HCT116 (cell line): ENCODE results near the gene C16orf95. TPM values are rescaled to one million over a fixed set of nuclear protein-coding genes. Genes with fewer than 3 reads are reported as not detected.

Source experiments
- ATAC-seq: fragments of 200-7000 bp; cut with Tn5 transposase; 2 replicates; pipeline ENCODE4 v1.9.1; 2020; ENCODE audit warnings: mild to moderate bottlenecking, moderate library complexity
- BruUV-seq: library from RNA; stranded (reverse); fragments of 400-500 nt; replicated peaks from 2 replicates; lab custom pipeline; 2021; lab: Mats Ljungman, UMichigan
- CTCF ChIA-PET: fragments of 300-600 bp; sonication (Branson Sonifier 250); formaldehyde crosslinking; loops from one replicate; lab custom pipeline; 2021; ENCODE audit warnings: antibody characterized with exemption; lab: Charles Lee
- POLR2A ChIA-PET: fragments of 300-600, 350-600 bp; sonication (Branson Sonifier 250); formaldehyde crosslinking; loops from one replicate; lab custom pipeline; 2021; ENCODE audit warnings: antibody characterized with exemption; lab: Charles Lee
- RAD21 ChIA-PET, 2 experiments: fragments of 300-600 bp; sonication (Branson Sonifier 250); formaldehyde crosslinking; loops; one replicate each; lab custom pipeline; 2023; ENCODE audit warnings: low total read pairs in 2 of 2; ENCODE audit not compliant: uncharacterized antibody in 2 of 2, unreplicated experiment in 2 of 2, low non-redundant PET in 1 of 2; lab: Charles Lee
- DNase-seq: peaks from one replicate; pipeline ENCODE4 v3.0.0-alpha.2; 2010; ENCODE audit warnings: low read depth, low spot score
- H2AFZ ChIP-seq: fragments of 200-600 bp; shearing (Covaris generic), sonication (generic); 2 replicates; pipeline ENCODE4 v1.6.1; 2017; ENCODE audit warnings: low read depth, mixed run types, mixed read lengths, antibody characterized with exemption, low read length; ENCODE audit not compliant: poor library complexity, severe bottlenecking
- H3K27ac ChIP-seq: 2 replicates; pipeline ENCODE4 v1.5.1; 2012; ENCODE audit warnings: low read depth, low read length
- H3K27me3 ChIP-seq: fragments of 200-600 bp; sonication (generic); 2 replicates; pipeline ENCODE4 v1.6.1; 2016; ENCODE audit warnings: mixed run types, low read length, mixed read lengths; ENCODE audit not compliant: insufficient read depth
- H3K36me3 ChIP-seq, 2 experiments: fragments of 200-500 bp in 1 of 2; fragments of 200-600 bp in 1 of 2; sonication (Bioruptor generic) in 1 of 2; sonication (generic) in 1 of 2; 2 replicates each; pipeline versions ENCODE4 v1.5.1 to v1.6.1; 2014 to 2016; ENCODE audit warnings: low read length in 2 of 2, inconsistent platforms in 1 of 2, mixed read lengths in 1 of 2, mixed run types in 1 of 2; ENCODE audit not compliant: insufficient read depth in 2 of 2, control insufficient read depth in 1 of 2
- H3K4me1 ChIP-seq, 2 experiments: fragments of 200-600 bp in 1 of 2; sonication (generic) in 1 of 2; 2 replicates each; pipeline versions ENCODE4 v1.5.1 to v1.6.1; 2012 to 2017; ENCODE audit warnings: low read length in 2 of 2, inconsistent platforms in 1 of 2, mild to moderate bottlenecking in 1 of 2, mixed read lengths in 1 of 2, mixed run types in 1 of 2, moderate library complexity in 1 of 2; ENCODE audit not compliant: insufficient read depth in 2 of 2, control insufficient read depth in 1 of 2
- H3K4me2 ChIP-seq: fragments of 200-600 bp; sonication (generic); 2 replicates; pipeline ENCODE4 v1.6.1; 2017; ENCODE audit warnings: mixed run types, low read length, mixed read lengths
- H3K4me3 ChIP-seq, 2 experiments: fragments of 200-600 bp in 1 of 2; sonication (generic) in 1 of 2; replicated peaks in 1 of 2; 2 replicates each; pipeline ENCODE4 v1.5.1; 2011 to 2016; ENCODE audit warnings: low read length in 2 of 2, control low read depth in 1 of 2, low read depth in 1 of 2, mild to moderate bottlenecking in 1 of 2, mixed read lengths in 1 of 2, mixed run types in 1 of 2
- H3K79me2 ChIP-seq: fragments of 200-600 bp; sonication (generic); 2 replicates; pipeline ENCODE4 v1.6.1; 2017; ENCODE audit warnings: mild to moderate bottlenecking, mixed run types, low read length, moderate library complexity, mixed read lengths; ENCODE audit not compliant: insufficient read depth
- H3K9ac ChIP-seq: fragments of 200-600 bp; sonication (generic); 2 replicates; pipeline ENCODE4 v1.6.1; 2016; ENCODE audit warnings: low read length, mixed read lengths
- H3K9me2 ChIP-seq: fragments of 200-600 bp; sonication (generic), shearing (Covaris generic); 2 replicates; pipeline ENCODE4 v1.6.1; 2017; ENCODE audit warnings: mixed run types, mild to moderate bottlenecking, moderate library complexity; ENCODE audit not compliant: insufficient read depth
- H3K9me3 ChIP-seq, 2 experiments: fragments of 200-500 bp in 1 of 2; fragments of 200-600 bp in 1 of 2; sonication (Bioruptor generic) in 1 of 2; sonication (generic) in 1 of 2; 2 replicates each; pipeline ENCODE4 v1.6.1; 2014 to 2017; ENCODE audit warnings: low read length in 2 of 2, mixed read lengths in 2 of 2, inconsistent platforms in 1 of 2, low read depth in 1 of 2, mild to moderate bottlenecking in 1 of 2, mixed run types in 1 of 2, moderate library complexity in 1 of 2; ENCODE audit not compliant: control insufficient read depth in 1 of 2, insufficient read depth in 1 of 2
- H4K20me1 ChIP-seq: fragments of 200-600 bp; sonication (generic), shearing (Covaris generic); 2 replicates; pipeline ENCODE4 v1.6.1; 2017; ENCODE audit warnings: mixed run types, mild to moderate bottlenecking, moderate library complexity; ENCODE audit not compliant: insufficient read depth
- CBX3 ChIP-seq: IDR thresholded peaks from 2 replicates; pipeline ENCODE4 v1.6.1; 2012; ENCODE audit warnings: low read depth
- EGR1 ChIP-seq: IDR thresholded peaks from 2 replicates; pipeline ENCODE4 v1.6.1; 2012; ENCODE audit warnings: low read depth
- FOSL1 ChIP-seq: IDR thresholded peaks from 2 replicates; pipeline ENCODE4 v1.6.1; 2012; ENCODE audit warnings: low read depth
- JUND ChIP-seq: IDR thresholded peaks from 2 replicates; pipeline ENCODE4 v1.6.1; 2012
- POLR2A ChIP-seq: IDR thresholded peaks from 2 replicates; pipeline ENCODE4 v1.7.0; 2011; ENCODE audit warnings: borderline replicate concordance; ENCODE audit not compliant: insufficient read depth, insufficient read length; ENCODE audit errors: extremely low read depth
- SIN3A ChIP-seq: IDR thresholded peaks from 2 replicates; pipeline ENCODE4 v1.6.1; 2012; ENCODE audit warnings: low read depth
- YY1 ChIP-seq: IDR thresholded peaks from 2 replicates; pipeline ENCODE4 v1.6.1; 2011; ENCODE audit warnings: low read length, low read depth, moderate library complexity, mild to moderate bottlenecking; ENCODE audit not compliant: insufficient replicate concordance; ENCODE audit errors: extremely low read depth
- intact Hi-C: fragments of 100-400 bp; cut with micrococcal nuclease; formaldehyde crosslinking; loops from 2 replicates; pipeline ENCODE4 v1.10.0; 2022
- total RNA-seq: library from RNA; stranded (reverse); gene quantifications from one replicate; pipeline ENCODE4 v1.2.1, GENCODE V29; 2021; ENCODE audit not compliant: unreplicated experiment
- TF ChIP-seq, protein P1 (sequence below): IDR thresholded peaks from 2 replicates; pipeline ENCODE4 v1.6.1; 2012; ENCODE audit warnings: low read depth

C16orf95 gene
- total RNA-seq, 1 experiment from 2014 or later, result 12.2 TPM

DNA sequence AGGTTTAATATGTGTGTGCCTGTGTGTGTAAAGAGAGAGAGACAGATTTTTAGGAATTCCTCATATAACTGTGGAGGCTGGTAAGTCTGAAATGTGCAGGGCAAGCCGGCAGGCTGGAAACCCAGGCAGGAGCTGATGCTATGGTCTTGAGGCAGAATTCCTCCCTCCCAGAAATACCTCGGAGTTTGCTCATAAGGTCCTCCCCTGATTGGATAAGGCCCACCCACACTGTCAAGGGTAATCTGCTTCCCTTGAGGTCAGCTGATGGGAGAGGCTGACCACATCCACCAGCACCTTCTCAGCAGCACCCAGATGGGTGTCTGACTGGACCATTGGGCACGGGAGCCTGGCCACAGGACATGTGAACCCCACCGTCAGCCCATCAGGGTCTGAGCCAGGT is 42.4 kb downstream of the C16orf95 start:
- Histone ChIP-seq H3K4me1 (peaks cover 0 to 8% of the 10 kb centered on the region in 2 experiments; a peak in 1 of 4 replicates), H3K4me3 (no peak overlapping the region), H2AFZ (no peak overlapping the region), H3K36me3 (no peaks in the 10 kb centered on the region), H3K9me2 (no peaks in the 10 kb centered on the region), H3K79me2 (no peaks in the 10 kb centered on the region), H3K9me3 (no peaks in the 10 kb centered on the region), H3K4me2 (no peak overlapping the region), H3K27me3 (no peaks in the 10 kb centered on the region), H3K27ac (no peak overlapping the region), H3K9ac (no peak overlapping the region), H4K20me1 (no peaks in the 10 kb centered on the region)
- intact Hi-C loops, result loop anchor here (5.0 kb wide), 2 partner anchors 212 to 442 kb away; no protein-coding TSS in a partner anchor
- RAD21 ChIA-PET, result no interaction called here
- CTCF ChIA-PET, result no interaction called here
- BruUV-seq, result no TSS peak
- DNase-seq, result no peak
- POLR2A ChIA-PET, result no interaction called here
- no peak for TF ChIP-seq FOSL1
- TF ChIP-seq JUND, result no peak
- no peak for TF ChIP-seq SIN3A
- no peak for TF ChIP-seq EGR1
- TF ChIP-seq YY1, result no peak
- TF ChIP-seq, protein P1, sequence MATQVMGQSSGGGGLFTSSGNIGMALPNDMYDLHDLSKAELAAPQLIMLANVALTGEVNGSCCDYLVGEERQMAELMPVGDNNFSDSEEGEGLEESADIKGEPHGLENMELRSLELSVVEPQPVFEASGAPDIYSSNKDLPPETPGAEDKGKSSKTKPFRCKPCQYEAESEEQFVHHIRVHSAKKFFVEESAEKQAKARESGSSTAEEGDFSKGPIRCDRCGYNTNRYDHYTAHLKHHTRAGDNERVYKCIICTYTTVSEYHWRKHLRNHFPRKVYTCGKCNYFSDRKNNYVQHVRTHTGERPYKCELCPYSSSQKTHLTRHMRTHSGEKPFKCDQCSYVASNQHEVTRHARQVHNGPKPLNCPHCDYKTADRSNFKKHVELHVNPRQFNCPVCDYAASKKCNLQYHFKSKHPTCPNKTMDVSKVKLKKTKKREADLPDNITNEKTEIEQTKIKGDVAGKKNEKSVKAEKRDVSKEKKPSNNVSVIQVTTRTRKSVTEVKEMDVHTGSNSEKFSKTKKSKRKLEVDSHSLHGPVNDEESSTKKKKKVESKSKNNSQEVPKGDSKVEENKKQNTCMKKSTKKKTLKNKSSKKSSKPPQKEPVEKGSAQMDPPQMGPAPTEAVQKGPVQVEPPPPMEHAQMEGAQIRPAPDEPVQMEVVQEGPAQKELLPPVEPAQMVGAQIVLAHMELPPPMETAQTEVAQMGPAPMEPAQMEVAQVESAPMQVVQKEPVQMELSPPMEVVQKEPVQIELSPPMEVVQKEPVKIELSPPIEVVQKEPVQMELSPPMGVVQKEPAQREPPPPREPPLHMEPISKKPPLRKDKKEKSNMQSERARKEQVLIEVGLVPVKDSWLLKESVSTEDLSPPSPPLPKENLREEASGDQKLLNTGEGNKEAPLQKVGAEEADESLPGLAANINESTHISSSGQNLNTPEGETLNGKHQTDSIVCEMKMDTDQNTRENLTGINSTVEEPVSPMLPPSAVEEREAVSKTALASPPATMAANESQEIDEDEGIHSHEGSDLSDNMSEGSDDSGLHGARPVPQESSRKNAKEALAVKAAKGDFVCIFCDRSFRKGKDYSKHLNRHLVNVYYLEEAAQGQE, result no peak
- no peak for ATAC-seq

DNA sequence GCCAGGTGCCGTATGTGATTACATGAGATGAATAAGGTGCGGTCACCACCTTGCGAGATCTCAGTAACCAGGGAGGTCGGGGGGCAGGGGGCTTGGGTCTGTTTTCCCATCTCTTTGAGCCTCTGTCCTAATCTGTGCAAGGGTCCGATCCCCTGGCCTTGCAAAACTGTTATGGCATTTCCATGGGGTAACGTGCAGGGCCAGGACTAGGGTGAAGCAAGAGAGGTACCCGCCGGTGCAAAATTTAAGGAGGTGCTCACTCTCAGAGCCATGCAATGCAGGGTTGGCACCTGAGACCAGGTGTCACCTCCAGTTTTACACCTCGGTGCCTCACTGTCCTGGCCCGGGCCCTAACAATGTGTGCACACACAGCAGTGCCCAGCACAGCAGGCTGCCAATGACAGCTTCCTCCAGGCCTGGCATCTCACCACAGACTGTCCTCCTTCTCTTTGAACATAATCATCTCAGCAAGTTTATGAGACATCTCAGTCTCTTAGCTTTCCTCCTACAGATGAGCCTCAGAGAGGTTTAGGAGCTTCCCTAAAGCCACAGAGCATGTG is 43.6 kb downstream of the C16orf95 start:
- Histone ChIP-seq H3K79me2 (no peaks in the 10 kb centered on the region), H3K36me3 (no peaks in the 10 kb centered on the region), H2AFZ (no peak overlapping the region), H3K4me3 (no peak overlapping the region)
- no peak for ATAC-seq
- intact Hi-C loops, result no loop called here
- BruUV-seq, result no TSS peak
- TF ChIP-seq YY1 (no peak), SIN3A (no peak), CBX3 (no peak), POLR2A (no peak)
- TF ChIP-seq, protein P1, result no peak
- TF ChIP-seq, all 23 proteins: peak for 0
- Histone ChIP-seq H3K27me3 (no peaks in the 10 kb centered on the region), H3K9me3 (no peaks in the 10 kb centered on the region), H4K20me1 (no peaks in the 10 kb centered on the region), H3K4me1 (peaks cover 0 to 4% of the 10 kb centered on the region in 2 experiments; a peak in 1 of 4 replicates), H3K9me2 (no peaks in the 10 kb centered on the region), H3K9ac (no peak overlapping the region), H3K27ac (no peak overlapping the region), H3K4me2 (no peak overlapping the region)
- POLR2A ChIA-PET, result no interaction called here
- no peak for DNase-seq
- RAD21 ChIA-PET, result no interaction called here
- CTCF ChIA-PET, result no interaction called here
